Upper lobe of right lung (tissue), 1 donor: ENCODE measurements around the gene INS. TPM values are rescaled to one million over a fixed set of nuclear protein-coding genes. Genes with fewer than 3 reads are reported as not detected.
A peak's percentile ranks its signal among the peaks of the same experiment; 100 is the strongest.

Experiments
- ATAC-seq: fragments of 200-7000 bp; cut with Tn5 transposase; one replicate; pipeline ENCODE4 v1.9.1; 2020; ENCODE audit warnings: mild to moderate bottlenecking, moderate library complexity
- DNase-seq: peaks from one replicate; pipeline ENCODE4 v3.0.0-alpha.2; 2020
- H3K27ac ChIP-seq: fragments of 200-600 bp; one replicate; pipeline ENCODE4 v1.8.0; 2022
- H3K27me3 ChIP-seq: fragments of 200-600 bp; one replicate; pipeline ENCODE4 v1.8.0; 2022; ENCODE audit warnings: mild to moderate bottlenecking
- H3K36me3 ChIP-seq: fragments of 200-600 bp; one replicate; pipeline ENCODE4 v1.8.0; 2022
- H3K4me1 ChIP-seq: fragments of 200-600 bp; one replicate; pipeline ENCODE4 v1.8.0; 2022
- H3K4me3 ChIP-seq: fragments of 200-600 bp; one replicate; pipeline ENCODE4 v1.8.0; 2022; ENCODE audit warnings: mild to moderate bottlenecking
- H3K9me3 ChIP-seq: fragments of 200-600 bp; one replicate; pipeline ENCODE4 v1.8.0; 2022
- intact Hi-C: fragments of 100-400 bp; cut with DNase I; formaldehyde crosslinking; loops from one replicate; pipeline ENCODE4 v1.11.0; 2022
- total RNA-seq: library from RNA; stranded (reverse); fragmentation: NEBNext Ultra II Directional; extraction: Animal tissue kit (Norgen Biotek cat#: 25700); gene quantifications from one replicate; pipeline ENCODE4 v1.2.1, GENCODE V29; 2021
- TF ChIP-seq, protein P1 (sequence below): fragments of 200-600 bp; IDR thresholded peaks from one replicate; pipeline ENCODE4 v1.8.0; 2022; ENCODE audit warnings: antibody characterized with exemption
- donor health status: DM: no; HTN: yes; CAD: no; lungs with severe emphysema.

Gene INS
- total RNA-seq, 1 donor from 2014 or later = not detected

DNA sequence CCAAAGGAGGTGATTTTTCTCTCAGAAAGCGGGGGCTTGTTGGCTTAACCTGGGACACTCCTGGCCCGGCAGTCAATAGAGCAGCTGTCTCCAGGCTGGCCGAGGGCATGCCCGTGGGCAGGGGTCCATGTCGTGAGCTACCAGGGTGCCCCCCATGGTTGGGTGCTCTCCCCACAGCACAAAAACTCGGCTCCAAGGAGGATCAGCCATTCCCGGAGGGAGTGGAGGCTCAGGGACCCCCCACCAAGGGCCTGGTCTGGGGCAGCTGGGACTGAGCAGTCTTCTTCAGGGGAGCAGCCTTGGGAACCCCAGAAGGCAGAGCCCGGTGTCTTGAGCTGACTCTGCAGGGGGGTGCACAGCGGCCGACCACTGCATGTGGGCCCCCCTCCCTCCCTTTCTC lies 31.4 kb upstream of the INS start:
- intact Hi-C loops = no loop called here
- Histone ChIP-seq H3K4me3 (no peak overlapping the region), H3K36me3 (no peaks in the 10 kb centered on the region), H3K4me1 (peaks cover 6% of the 10 kb centered on the region), H3K27ac (no peak overlapping the region), H3K9me3 (no peaks in the 10 kb centered on the region), H3K27me3 (peaks cover 5% of the 10 kb centered on the region)
- TF ChIP-seq, protein P1, sequence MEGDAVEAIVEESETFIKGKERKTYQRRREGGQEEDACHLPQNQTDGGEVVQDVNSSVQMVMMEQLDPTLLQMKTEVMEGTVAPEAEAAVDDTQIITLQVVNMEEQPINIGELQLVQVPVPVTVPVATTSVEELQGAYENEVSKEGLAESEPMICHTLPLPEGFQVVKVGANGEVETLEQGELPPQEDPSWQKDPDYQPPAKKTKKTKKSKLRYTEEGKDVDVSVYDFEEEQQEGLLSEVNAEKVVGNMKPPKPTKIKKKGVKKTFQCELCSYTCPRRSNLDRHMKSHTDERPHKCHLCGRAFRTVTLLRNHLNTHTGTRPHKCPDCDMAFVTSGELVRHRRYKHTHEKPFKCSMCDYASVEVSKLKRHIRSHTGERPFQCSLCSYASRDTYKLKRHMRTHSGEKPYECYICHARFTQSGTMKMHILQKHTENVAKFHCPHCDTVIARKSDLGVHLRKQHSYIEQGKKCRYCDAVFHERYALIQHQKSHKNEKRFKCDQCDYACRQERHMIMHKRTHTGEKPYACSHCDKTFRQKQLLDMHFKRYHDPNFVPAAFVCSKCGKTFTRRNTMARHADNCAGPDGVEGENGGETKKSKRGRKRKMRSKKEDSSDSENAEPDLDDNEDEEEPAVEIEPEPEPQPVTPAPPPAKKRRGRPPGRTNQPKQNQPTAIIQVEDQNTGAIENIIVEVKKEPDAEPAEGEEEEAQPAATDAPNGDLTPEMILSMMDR = no peak
- ATAC-seq (no peak), DNase-seq (no peak)

DNA sequence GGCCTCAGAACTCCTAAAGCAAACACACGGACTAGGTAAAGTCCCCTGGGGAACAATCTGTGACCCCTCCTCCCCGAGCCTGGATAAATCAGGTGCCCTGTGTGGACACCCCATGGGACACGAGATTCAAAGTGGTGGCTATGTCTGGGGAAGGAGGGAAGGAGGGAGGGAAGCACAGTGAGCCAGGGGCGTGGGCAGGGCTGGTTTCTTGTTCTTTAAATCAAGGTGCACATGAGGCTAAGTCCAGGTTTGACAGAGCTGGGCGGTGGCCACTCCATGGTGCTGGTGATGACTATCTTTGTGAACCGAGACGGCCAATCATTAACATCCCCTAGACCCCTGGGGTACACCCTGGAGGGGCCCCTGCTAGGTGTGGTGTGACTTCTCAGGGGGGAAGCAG lies 30.9 kb upstream of the INS start:
- Histone ChIP-seq H3K36me3 (no peaks in the 10 kb centered on the region), H3K4me3 (no peak overlapping the region), H3K27me3 (peaks cover 5% of the 10 kb centered on the region), H3K27ac (no peak overlapping the region), H3K9me3 (no peaks in the 10 kb centered on the region), H3K4me1 (peaks cover 6% of the 10 kb centered on the region)
- DNase-seq (no peak), ATAC-seq (no peak)
- intact Hi-C loops = no loop called here
- TF ChIP-seq, protein P1 = no peak

DNA sequence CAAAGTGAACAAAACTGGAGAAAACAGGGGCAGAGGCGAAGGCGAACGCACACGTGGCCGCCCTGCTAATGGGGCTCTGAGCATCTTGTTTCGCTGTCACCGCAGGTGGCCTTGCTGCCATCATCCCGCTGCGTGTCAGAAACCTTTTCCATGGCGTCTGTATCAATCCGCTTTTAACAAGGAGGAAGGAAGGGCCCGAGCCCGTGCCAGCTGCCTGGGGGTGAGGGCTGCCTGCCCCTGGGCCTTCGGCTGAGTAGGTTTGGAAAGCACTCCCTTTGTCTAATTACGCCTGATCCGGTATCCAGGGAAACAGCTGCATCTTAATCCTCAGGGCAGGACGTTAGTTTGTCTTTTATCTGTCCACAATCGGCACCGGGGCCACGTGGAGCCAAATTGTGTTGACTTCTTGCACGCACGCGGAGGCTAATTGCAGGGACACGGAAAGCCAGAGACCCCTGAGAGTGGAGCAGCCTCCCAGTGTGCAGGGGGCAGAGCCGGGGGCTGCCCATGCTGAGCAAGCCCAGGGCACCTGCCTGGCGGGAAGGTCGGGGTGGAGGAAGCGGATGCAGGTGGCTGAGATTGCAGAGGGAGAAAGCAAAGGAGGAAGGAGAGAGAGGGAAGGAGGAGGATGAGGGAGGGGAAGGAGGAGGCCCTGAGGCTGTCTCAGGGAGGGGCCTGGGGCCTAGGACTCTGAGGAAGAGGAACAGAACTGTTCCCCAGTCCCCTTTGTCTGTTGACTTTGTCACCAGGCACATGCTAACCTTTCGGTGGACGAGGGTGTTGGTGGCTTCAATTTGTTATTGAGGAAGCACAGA lies 29.9 kb upstream of the INS start:
- intact Hi-C loops = no loop called here
- DNase-seq = no peak
- peak; percentile 81 for ATAC-seq
- H3K36me3 ChIP-seq = no peaks in the 10 kb centered on the region
- peaks cover 6% of the 10 kb centered on the region for H3K4me1 ChIP-seq
- H3K9me3 ChIP-seq = no peaks in the 10 kb centered on the region
- H3K27me3 ChIP-seq = peaks cover 9% of the 10 kb centered on the region
- no peak overlapping the region for H3K4me3 ChIP-seq
- no peak overlapping the region for H3K27ac ChIP-seq
- TF ChIP-seq, protein P1 = no peak

DNA sequence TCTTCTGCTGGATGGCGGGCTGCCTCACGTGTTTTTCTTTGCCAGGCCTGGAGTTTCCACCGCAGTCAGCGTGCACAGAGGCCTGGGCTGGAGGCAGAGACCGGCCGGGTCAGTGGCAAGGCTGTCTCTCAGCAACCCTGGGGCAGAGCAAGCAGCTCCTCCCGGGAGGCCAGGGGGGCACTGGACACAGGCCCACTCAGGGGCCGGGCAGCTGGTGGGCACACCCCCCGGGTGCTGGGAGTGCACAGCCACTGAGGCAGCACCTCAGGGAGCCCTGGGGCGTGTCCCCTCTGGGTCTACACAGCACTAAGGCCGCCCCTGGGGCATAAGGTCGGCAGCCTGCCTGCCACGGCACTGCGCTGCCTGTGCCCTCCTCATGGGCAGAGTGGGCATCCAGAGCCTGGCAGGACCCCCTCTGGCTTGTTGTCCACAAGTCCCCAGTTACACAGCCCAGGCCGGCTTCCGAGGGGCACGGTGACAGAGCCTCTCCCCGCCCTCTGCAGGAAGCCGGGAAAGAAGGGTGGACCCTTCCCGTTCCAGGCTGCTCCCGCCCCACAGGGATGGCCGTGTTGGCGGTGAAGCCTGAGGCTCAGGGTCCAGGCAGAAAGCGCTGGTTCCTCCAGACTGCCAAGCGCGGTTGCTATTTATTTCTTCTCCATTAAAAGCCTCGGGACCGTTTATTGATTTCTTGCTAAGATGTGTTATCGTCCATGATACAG lies 29.1 kb upstream of the INS start:
- Histone ChIP-seq H3K4me1 (peaks cover 6% of the 10 kb centered on the region), H3K4me3 (no peak overlapping the region), H3K36me3 (no peaks in the 10 kb centered on the region), H3K27me3 (peaks cover 15% of the 10 kb centered on the region), H3K9me3 (no peaks in the 10 kb centered on the region), H3K27ac (no peak overlapping the region)
- intact Hi-C loops = no loop called here
- TF ChIP-seq, protein P1 = no peak
- DNase-seq = no peak
- no peak for ATAC-seq

DNA sequence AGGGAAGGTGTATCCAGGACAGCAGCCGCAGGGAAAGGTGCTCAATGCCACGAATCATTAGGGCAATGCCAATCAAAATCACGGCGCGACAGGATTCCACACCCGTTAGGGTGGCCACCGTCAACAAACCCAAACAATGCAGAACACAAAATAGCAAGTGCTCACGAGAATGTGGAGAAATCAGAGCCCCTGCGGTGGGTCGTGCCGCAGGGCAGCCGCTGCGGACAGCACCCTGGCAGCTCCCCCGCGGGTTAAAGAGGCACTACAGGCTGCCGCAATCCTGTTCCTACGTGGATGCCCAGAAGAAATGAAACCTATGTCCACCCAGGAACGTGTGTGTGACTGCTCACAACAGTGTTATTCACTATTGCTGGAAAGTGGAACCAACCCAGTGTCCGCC lies 27.7 kb upstream of the INS start:
- TF ChIP-seq, protein P1 = no peak
- Histone ChIP-seq H3K9me3 (no peaks in the 10 kb centered on the region), H3K36me3 (no peaks in the 10 kb centered on the region), H3K4me1 (peaks cover 3% of the 10 kb centered on the region), H3K4me3 (no peak overlapping the region), H3K27ac (no peak overlapping the region), H3K27me3 (peaks cover 15% of the 10 kb centered on the region)
- no peak for ATAC-seq
- intact Hi-C loops = no loop called here
- no peak for DNase-seq
